Measurements from ENCODE around the gene PKNOX2.

Gene PKNOX2

DNA sequence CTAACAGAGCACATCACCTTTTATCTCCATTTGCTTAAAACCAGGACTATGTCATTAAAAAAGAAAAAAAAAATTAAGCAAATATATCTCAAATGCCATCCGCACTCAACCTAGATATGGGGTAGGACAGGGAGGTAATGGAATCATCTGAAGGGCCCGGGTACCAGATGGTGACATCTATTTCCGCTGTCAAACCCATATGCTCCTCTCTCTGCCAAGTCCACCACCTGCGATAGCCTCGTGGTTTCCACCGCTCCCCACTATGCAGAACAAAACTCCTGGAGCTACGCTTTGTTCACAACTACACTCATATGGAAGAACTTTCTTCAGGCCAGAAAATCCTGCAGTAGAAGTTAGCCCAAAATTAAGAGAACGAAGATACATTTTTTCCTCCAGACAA, 300.1 kb downstream of the PKNOX2 start:
- no peaks in the 10 kb centered on the region for H3K36me3 ChIP-seq (ENCODE audit: control insufficient read depth, low read length)
- TF ChIP-seq, protein P1, sequence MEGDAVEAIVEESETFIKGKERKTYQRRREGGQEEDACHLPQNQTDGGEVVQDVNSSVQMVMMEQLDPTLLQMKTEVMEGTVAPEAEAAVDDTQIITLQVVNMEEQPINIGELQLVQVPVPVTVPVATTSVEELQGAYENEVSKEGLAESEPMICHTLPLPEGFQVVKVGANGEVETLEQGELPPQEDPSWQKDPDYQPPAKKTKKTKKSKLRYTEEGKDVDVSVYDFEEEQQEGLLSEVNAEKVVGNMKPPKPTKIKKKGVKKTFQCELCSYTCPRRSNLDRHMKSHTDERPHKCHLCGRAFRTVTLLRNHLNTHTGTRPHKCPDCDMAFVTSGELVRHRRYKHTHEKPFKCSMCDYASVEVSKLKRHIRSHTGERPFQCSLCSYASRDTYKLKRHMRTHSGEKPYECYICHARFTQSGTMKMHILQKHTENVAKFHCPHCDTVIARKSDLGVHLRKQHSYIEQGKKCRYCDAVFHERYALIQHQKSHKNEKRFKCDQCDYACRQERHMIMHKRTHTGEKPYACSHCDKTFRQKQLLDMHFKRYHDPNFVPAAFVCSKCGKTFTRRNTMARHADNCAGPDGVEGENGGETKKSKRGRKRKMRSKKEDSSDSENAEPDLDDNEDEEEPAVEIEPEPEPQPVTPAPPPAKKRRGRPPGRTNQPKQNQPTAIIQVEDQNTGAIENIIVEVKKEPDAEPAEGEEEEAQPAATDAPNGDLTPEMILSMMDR (IDR thresholded peaks at IDR 0.05; ENCODE audit: low read depth, low read length, poor library complexity, severe bottlenecking) = no peak
- no peak for TF ChIP-seq EZH2phosphoT487 (IDR thresholded peaks at IDR 0.05; ENCODE audit: borderline replicate concordance, low read length)
- no peak overlapping the region for H3K4me2 ChIP-seq (ENCODE audit: low read length)
- H3K9me2 ChIP-seq (replicated peaks; ENCODE audit: control insufficient read depth, low read length) = no peaks in the 10 kb centered on the region
- no peaks in the 10 kb centered on the region for H3K4me1 ChIP-seq (ENCODE audit: control insufficient read depth, low read length)
- H3K79me2 ChIP-seq (ENCODE audit: control insufficient read depth, low read length) = no peaks in the 10 kb centered on the region
- peaks cover 21% of the 10 kb centered on the region for H3K27me3 ChIP-seq (ENCODE audit: control insufficient read depth, low read length)
- H4K20me1 ChIP-seq (ENCODE audit: control insufficient read depth, insufficient read depth, low read depth, low read length) = no peaks in the 10 kb centered on the region
- no peaks in the 10 kb centered on the region for H3F3A ChIP-seq (ENCODE audit: control insufficient read depth, insufficient read depth)
- no peak overlapping the region for H3K4me3 ChIP-seq (ENCODE audit: low read length)
- no peaks in the 10 kb centered on the region for H3K9me3 ChIP-seq (ENCODE audit: control insufficient read depth, insufficient read depth, low read length)
- no peak overlapping the region for H3K27ac ChIP-seq (ENCODE audit: low read depth, low read length)

DNA sequence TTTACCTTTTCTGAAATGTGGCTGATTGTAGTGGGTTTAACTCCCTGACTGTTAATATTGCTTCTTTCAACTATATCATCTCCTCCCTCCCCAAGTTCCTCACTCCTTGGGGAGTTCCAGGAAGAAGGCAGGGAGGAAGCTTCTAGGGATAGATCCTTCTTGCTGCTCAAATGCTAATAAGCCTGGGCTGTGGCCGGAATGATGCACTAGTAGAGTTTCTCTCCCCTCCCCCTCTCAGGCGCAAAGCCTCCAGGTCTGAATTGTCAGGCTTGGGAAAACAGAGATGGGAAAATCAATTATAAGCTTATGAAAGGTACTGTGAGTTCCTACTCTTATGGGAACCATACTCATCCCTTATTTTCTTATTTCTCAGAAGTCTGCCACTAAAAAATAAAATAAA, 300.7 kb downstream of the PKNOX2 start:
- Histone ChIP-seq H3K4me3 (ENCODE audit: low read length) (no peak overlapping the region), H3K9me2 (replicated peaks; ENCODE audit: control insufficient read depth, low read length) (no peaks in the 10 kb centered on the region), H3K79me2 (ENCODE audit: control insufficient read depth, low read length) (no peaks in the 10 kb centered on the region), H4K20me1 (ENCODE audit: control insufficient read depth, insufficient read depth, low read depth, low read length) (no peaks in the 10 kb centered on the region), H3K36me3 (ENCODE audit: control insufficient read depth, low read length) (no peaks in the 10 kb centered on the region), H3K4me2 (ENCODE audit: low read length) (no peak overlapping the region), H3K27me3 (ENCODE audit: control insufficient read depth, low read length) (peaks cover 19% of the 10 kb centered on the region), H3F3A (ENCODE audit: control insufficient read depth, insufficient read depth) (no peaks in the 10 kb centered on the region), H3K27ac (ENCODE audit: low read depth, low read length) (no peak overlapping the region), H3K9me3 (ENCODE audit: control insufficient read depth, insufficient read depth, low read length) (no peaks in the 10 kb centered on the region), H3K4me1 (ENCODE audit: control insufficient read depth, low read length) (no peaks in the 10 kb centered on the region)
- TF ChIP-seq, protein P1 (IDR thresholded peaks at IDR 0.05; ENCODE audit: low read depth, low read length, poor library complexity, severe bottlenecking) = no peak

DNA sequence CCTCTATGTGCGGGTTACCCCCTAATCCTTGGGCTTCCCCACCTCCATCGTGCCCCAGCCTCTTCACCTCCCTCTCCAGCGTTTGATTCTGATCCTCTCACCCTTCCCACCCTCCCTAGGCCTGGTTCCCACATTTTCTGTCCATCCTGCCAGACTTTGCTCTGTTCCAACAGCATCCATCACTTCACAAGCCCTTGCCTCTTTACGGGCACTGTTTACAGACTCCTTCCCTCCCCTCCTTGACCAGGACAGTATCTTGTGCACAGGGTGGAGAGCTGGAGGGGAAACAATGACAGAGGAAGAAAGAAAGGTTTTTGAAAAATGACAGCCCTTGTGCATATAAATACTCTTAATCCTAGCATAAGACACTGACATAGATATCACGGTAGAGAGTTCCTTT, 301.1 kb downstream of the PKNOX2 start:
- Histone ChIP-seq H3K79me2 (ENCODE audit: control insufficient read depth, low read length) (no peaks in the 10 kb centered on the region), H4K20me1 (ENCODE audit: control insufficient read depth, insufficient read depth, low read depth, low read length) (no peaks in the 10 kb centered on the region), H3K27me3 (ENCODE audit: control insufficient read depth, low read length) (peaks cover 18% of the 10 kb centered on the region), H3K4me1 (ENCODE audit: control insufficient read depth, low read length) (no peaks in the 10 kb centered on the region), H3K9me3 (ENCODE audit: control insufficient read depth, insufficient read depth, low read length) (no peaks in the 10 kb centered on the region), H3K36me3 (ENCODE audit: control insufficient read depth, low read length) (no peaks in the 10 kb centered on the region), H3K4me2 (ENCODE audit: low read length) (no peak overlapping the region), H3K4me3 (ENCODE audit: low read length) (no peak overlapping the region), H3F3A (ENCODE audit: control insufficient read depth, insufficient read depth) (no peaks in the 10 kb centered on the region), H3K9me2 (replicated peaks; ENCODE audit: control insufficient read depth, low read length) (no peaks in the 10 kb centered on the region), H3K27ac (ENCODE audit: low read depth, low read length) (no peak overlapping the region)
- TF ChIP-seq, protein P1 (IDR thresholded peaks at IDR 0.05; ENCODE audit: low read depth, low read length, poor library complexity, severe bottlenecking) = no peak
- TF ChIP-seq EZH2phosphoT487 (IDR thresholded peaks at IDR 0.05; ENCODE audit: borderline replicate concordance, low read length) = no peak

DNA sequence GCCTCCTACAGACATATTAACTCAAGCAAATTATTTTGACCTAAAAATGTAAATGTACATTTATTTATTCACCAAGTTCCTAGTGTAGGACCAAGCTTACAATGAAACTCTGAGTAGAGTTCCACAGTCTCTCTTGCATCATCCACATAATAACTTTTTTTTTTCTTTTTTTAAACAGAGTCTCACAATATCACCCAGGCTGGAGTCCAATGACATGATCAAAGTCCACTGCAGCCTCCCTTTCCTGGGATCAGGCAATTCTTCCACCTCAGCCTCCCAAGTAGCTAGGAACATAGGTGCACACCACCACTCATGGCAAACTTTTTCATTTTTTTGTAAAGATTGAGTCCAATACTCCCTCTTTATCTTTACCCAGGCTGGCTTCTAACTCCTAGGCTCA, 303.5 kb downstream of the PKNOX2 start:
- no peak overlapping the region for H3K4me3 ChIP-seq (ENCODE audit: low read length)
- H3K36me3 ChIP-seq (ENCODE audit: control insufficient read depth, low read length) = no peaks in the 10 kb centered on the region
- TF ChIP-seq, protein P1 (IDR thresholded peaks at IDR 0.05; ENCODE audit: low read depth, low read length, poor library complexity, severe bottlenecking) = no peak
- no peak for TF ChIP-seq EZH2phosphoT487 (IDR thresholded peaks at IDR 0.05; ENCODE audit: borderline replicate concordance, low read length)
- no peak overlapping the region for H3K4me2 ChIP-seq (ENCODE audit: low read length)
- H3K27me3 ChIP-seq (ENCODE audit: control insufficient read depth, low read length) = peaks cover 14% of the 10 kb centered on the region
- H3K9me2 ChIP-seq (replicated peaks; ENCODE audit: control insufficient read depth, low read length) = no peaks in the 10 kb centered on the region
- no peaks in the 10 kb centered on the region for H4K20me1 ChIP-seq (ENCODE audit: control insufficient read depth, insufficient read depth, low read depth, low read length)
- H3K27ac ChIP-seq (ENCODE audit: low read depth, low read length) = no peak overlapping the region
- H3K4me1 ChIP-seq (ENCODE audit: control insufficient read depth, low read length) = no peaks in the 10 kb centered on the region
- H3K9me3 ChIP-seq (ENCODE audit: control insufficient read depth, insufficient read depth, low read length) = no peaks in the 10 kb centered on the region
- no peaks in the 10 kb centered on the region for H3F3A ChIP-seq (ENCODE audit: control insufficient read depth, insufficient read depth)
- H3K79me2 ChIP-seq (ENCODE audit: control insufficient read depth, low read length) = no peaks in the 10 kb centered on the region

Measured in DOHH2 (cell line).